ENCODE data around the gene B3GLCT.

Gene B3GLCT

GRCh38 chr13:31221057-31221456 lies 21.3 kb downstream of the B3GLCT start:
- no peak for DNase-seq (ENCODE audit: low read depth in 1 of 2, low spot score in 1 of 2)

DNA sequence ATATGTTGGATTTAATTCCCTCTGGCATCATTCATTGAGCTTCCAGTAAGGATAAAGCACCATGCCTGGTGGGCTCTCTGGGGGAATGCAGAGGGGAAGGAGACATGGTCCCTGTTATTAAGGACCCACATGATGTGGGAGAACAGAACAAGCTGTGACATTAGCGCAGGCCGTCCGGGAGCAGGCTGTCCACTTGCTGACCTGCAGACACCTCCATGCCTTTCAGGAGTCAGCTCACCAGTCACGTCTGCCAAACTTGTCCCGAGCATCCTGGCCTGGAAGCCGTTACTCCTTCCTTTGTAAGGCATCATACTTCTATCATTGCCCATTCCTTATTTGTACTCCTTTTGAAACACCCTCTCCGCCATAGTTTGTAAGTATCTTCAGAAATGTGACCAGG lies 23.4 kb downstream of the B3GLCT start:
- DNase-seq (ENCODE audit: low read depth in 1 of 2, low spot score in 1 of 2) = no peak

DNA sequence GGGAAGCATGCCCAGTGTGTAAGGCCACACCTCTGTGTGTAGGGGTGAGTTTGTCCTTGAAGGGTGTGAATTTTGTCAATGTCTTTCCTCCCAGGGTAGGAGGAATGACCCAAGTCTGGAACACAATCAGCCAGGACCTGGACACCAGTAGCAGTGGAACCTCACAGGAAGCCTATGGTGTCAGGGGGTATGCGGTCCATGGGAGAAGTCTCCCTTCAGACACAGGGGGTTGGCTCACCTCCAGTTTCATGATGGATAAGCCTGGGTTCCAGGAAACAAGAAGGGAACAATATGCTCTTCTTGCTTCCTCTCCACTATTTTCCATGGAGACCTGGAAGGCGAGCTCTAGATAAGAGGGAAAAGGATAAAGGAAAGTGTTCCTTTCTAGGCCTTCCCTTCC lies 23.9 kb downstream of the B3GLCT start:
- no peak for DNase-seq (ENCODE audit: low read depth in 1 of 2, low spot score in 1 of 2)

DNA sequence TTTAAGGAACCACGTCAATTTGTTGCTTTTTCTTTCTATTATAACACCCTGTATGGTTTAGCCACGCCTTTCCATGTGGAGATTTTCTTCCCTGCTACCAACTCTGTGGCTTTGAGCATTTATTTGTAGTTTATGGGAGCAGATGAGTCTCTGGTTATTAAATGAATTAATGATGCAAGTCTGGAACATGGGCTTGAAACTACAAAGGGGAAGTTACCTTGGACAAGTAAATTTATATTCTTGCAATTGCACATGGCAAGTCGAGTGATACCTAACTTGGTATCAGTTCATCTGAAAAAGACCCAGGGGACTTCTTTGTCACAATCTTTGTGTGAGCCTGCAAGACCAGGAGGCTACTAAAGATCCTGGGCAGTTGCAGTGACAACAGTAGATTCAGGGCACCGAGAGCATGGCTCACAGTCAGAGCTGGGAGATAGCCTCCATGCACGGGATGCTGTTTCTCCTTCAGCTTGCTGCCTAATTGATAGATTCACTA lies 24.4 kb downstream of the B3GLCT start:
- DNase-seq (ENCODE audit: low read depth in 1 of 2, low spot score in 1 of 2) = no peak

DNA sequence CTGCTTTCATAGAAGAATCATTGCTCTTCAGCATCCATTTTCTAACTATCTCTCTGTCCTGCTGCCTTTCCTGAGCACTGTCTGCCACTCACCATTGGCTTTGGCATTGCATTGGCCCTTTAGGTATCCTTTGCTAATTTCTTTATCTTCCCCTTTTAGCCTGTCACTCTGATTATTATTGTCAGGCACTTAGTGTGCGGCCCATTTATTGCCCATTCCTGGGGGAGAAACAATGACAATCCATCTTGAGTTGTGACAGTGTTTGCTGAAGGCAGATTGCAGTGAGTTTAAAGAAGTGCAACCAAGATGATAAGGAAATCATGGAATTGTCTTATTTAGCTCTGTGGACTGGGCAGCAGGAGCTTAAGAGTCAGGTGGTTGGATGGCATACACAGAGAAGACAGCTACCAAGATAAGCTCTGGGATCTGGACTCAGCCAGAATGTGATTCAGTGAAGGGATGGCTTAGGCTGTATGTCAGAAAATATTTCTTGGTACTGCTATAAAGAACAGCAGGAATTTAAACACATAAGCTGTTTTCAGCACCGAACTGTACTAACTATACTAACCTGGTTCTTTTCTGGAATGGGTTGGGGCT lies 25.3 kb downstream of the B3GLCT start:
- no peak for DNase-seq (ENCODE audit: low read depth in 1 of 2, low spot score in 1 of 2)

DNA sequence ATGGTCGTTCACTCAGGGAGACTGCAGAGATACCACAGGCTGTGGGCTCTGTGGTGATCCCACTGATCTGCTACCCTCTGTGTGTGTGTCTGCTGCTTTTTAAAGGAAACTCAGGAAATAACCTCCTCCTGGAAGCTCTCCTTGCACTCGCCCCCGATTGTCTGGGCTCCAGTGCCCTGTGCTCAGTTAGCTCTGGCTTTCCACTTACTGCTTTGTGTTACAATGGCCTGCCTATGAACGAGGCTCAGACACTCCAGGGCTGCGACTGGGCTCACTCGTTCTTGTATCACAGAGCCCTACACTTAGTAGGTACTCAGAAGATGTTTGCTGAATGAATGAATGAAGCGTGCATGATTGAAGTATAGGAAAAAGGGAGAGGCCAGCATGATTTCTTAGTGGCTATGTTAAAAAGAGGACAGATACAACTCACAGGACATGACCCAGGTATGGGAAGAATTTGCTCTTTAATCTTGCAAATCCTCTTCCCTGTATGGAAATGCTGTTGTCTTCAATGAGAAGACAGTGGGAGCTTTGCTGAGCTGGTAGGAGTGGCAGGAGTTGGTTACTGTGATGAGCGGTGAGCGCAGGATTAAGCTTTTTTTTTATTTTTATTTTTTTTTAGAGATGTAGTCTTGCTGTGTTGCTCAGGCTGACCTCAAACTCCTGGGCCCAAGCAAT lies 26.4 kb downstream of the B3GLCT start:
- DNase-seq (ENCODE audit: low read depth in 1 of 2, low spot score in 1 of 2) = no peak

DNA sequence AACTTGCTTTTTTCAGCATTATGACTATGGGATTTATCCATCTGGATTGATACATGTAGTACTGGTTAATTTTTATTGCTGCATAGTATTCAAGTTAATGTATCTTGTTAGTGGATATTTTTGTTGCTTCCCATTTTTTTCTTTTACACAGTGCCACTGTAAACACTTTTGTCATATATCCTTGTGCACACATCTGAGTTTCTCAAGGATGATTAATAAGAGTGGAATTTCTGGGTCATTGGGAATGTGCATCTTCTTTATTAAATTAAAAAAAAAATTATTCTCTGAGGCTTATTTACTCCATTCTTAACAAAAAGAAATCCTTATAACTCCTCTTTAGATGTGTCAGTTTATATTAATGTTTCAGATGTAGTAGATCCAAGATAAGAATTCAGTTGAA lies 27.3 kb downstream of the B3GLCT start:
- DNase-seq (ENCODE audit: low read depth in 1 of 2, low spot score in 1 of 2) = no peak

GRCh38 chr13:31227870-31228269 lies 28.1 kb downstream of the B3GLCT start:
- no peak for DNase-seq (ENCODE audit: low read depth in 1 of 2, low spot score in 1 of 2)

- no peak for DNase-seq (ENCODE audit: low read depth in 1 of 2, low spot score in 1 of 2)
These were observed 35.0 kb downstream of the B3GLCT start for GRCh38 chr13:31234729-31235128.

GRCh38 chr13:31236211-31236786 lies 36.5 kb downstream of the B3GLCT start:
- DNase-seq (ENCODE audit: low read depth in 1 of 2, low spot score in 1 of 2) = no peak

GRCh38 chr13:31240921-31241320 lies 41.1 kb downstream of the B3GLCT start:
- DNase-seq (ENCODE audit: low read depth in 1 of 2, low spot score in 1 of 2) = no peak

GRCh38 chr13:31242367-31242766 lies 42.6 kb downstream of the B3GLCT start:
- no peak for DNase-seq (ENCODE audit: low read depth in 1 of 2, low spot score in 1 of 2)

DNA sequence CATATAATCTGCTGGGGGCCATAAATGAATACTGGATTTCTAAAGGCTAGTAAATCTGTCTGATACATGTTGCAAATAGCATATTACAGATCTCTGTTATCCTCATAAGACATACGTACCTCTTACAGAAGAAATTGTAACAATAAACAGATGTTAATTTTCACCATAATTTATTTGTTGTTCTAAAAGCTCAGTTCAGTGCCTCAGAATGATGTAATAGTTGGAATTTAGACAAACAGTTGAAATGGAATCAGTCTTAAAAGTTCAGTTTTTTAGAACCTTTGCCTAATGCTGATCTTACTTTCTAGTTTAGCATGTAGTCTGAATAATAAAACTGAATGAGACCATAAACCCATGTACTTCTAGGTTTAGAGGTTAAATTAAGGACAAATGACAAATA lies 43.1 kb downstream of the B3GLCT start:
- DNase-seq (ENCODE audit: low read depth in 1 of 2, low spot score in 1 of 2) = no peak

- no peak for DNase-seq (ENCODE audit: low read depth in 1 of 2, low spot score in 1 of 2)
These were observed 46.0 kb downstream of the B3GLCT start for GRCh38 chr13:31245598-31246373.

DNA sequence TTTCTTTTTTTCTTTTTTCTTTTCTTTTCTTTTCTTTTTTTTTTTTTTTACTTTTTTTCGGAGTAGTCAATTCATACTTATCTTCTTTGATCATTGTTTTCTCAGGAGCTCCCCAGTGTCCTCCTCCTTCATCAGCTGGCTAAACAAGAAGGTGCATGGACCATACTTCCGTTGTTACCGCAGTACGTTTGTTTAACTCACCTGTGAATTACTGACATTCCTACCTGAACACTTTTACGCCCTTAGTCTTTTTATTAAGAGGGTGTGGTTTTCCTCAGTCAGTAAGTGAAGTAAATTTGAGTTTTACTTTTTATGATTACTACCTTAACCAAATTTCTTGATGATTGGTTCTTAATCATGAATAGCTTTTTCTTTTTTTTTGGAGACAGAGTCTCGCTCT lies 47.1 kb downstream of the B3GLCT start:
- DNase-seq (ENCODE audit: low read depth in 1 of 2, low spot score in 1 of 2) = no peak

- no peak for DNase-seq (ENCODE audit: low read depth in 1 of 2, low spot score in 1 of 2)
These were observed 48.6 kb downstream of the B3GLCT start for GRCh38 chr13:31248361-31248760.

GRCh38 chr13:31248965-31249539 lies 49.3 kb downstream of the B3GLCT start:
- no peak for DNase-seq (ENCODE audit: low read depth in 1 of 2, low spot score in 1 of 2)

DNA sequence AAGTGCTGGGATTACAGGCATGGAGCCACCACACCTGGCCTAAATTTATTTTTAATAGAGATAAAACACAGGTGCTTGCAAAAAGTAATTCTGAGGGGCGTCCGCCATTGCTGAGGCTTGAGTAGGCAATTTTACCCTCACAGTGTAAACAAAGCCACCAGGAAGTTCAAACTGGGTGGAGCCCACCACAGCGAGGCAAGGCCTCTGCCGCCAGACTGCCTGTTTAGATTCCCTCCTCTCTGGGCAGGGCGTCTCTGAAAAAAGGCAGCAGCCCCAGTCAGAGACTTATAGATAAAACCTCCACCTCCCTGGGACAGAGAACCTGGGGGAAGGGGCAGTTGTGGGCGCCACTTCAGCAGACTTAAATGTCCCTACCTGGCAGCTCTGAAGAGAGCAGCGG lies 50.7 kb downstream of the B3GLCT start:
- no peak for DNase-seq (ENCODE audit: low read depth in 1 of 2, low spot score in 1 of 2)

GRCh38 chr13:31261241-31261640 lies 61.5 kb downstream of the B3GLCT start:
- DNase-seq (ENCODE audit: low read depth in 1 of 2, low spot score in 1 of 2) = no peak

DNA sequence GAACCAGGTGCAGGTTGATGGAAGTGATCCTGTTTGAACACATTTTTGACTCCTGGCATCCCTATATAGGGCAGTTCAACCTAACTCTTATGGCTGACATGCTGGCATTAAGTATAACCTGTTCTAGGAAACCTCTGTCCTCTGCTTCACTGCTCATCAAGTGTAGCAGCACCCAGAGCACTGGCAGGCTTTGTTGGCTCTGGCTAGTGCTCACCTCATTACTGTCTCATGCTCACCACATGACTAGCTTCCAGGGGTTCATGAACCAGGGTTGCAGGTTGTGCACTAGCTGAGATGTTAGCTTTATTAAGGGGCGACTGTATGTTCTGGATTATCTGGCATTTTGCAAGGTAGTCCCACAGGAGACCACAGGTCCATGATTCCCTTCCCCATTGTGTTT lies 63.6 kb downstream of the B3GLCT start:
- no peak for DNase-seq (ENCODE audit: low read depth in 1 of 2, low spot score in 1 of 2)

- DNase-seq (ENCODE audit: low read depth in 1 of 2, low spot score in 1 of 2) = no peak
These were observed 64.4 kb downstream of the B3GLCT start for GRCh38 chr13:31264151-31264550.

Data from activated CD4-positive, alpha-beta T cell treated with anti-CD3 and anti-CD28 coated beads, Interleukin-2, amount 50 U/mL, for 24 hours (primary cell).